Measurements from ENCODE around the gene CKS2.

Gene CKS2

DNA sequence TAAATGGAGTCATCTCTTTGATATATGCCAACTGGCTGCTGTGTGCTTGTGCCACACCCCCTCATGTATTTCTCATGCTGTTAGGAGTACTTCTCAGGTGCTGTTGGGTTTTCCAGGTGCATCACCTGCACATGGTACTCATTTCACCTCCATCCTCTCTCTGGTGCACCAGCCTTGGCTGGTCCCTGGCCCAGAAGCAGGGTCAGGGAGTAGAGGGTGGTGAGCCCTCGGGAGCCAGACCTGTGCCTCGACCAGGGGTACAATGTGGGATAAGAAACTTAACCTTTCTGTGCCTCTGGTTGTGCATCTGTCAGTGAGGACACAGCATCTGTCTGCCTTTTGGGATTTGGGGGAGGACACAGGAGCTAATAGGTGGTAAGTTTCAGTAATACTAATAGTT lies 45.8 kb downstream of the CKS2 start:
- DNase-seq (ENCODE audit: low read depth, low spot score), result no peak
- no peak overlapping the region for H3K4me3 ChIP-seq (ENCODE audit: low read depth, low read length)
- ChIA-PET CTCF (no interaction called here), POLR2A (no interaction called here)
- TF ChIP-seq, protein P1, sequence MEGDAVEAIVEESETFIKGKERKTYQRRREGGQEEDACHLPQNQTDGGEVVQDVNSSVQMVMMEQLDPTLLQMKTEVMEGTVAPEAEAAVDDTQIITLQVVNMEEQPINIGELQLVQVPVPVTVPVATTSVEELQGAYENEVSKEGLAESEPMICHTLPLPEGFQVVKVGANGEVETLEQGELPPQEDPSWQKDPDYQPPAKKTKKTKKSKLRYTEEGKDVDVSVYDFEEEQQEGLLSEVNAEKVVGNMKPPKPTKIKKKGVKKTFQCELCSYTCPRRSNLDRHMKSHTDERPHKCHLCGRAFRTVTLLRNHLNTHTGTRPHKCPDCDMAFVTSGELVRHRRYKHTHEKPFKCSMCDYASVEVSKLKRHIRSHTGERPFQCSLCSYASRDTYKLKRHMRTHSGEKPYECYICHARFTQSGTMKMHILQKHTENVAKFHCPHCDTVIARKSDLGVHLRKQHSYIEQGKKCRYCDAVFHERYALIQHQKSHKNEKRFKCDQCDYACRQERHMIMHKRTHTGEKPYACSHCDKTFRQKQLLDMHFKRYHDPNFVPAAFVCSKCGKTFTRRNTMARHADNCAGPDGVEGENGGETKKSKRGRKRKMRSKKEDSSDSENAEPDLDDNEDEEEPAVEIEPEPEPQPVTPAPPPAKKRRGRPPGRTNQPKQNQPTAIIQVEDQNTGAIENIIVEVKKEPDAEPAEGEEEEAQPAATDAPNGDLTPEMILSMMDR (IDR thresholded peaks at IDR 0.05; ENCODE audit: insufficient read depth, low read length, missing control alignments), result no peak

GRCh38 chr9:89357331-89358197 lies 46.6 kb downstream of the CKS2 start:
- no peak for DNase-seq (ENCODE audit: low read depth, low spot score)
- ChIA-PET POLR2A (no interaction called here), CTCF (interaction anchor here (0.5 to 1.4 kb wide), 2 partner anchors 8 to 15 kb away, joined by 3 to 4 read pairs; no protein-coding TSS in a partner anchor)
- no peak overlapping the region for H3K4me3 ChIP-seq (ENCODE audit: low read depth, low read length)
- TF ChIP-seq, protein P1 (IDR thresholded peaks at IDR 0.05; ENCODE audit: insufficient read depth, low read length, missing control alignments), result no peak

GRCh38 chr9:89358376-89358916 lies 47.5 kb downstream of the CKS2 start:
- CTCF ChIA-PET, result interaction anchor here (0.5 to 1.4 kb wide), 2 partner anchors 9 to 16 kb away, joined by 3 to 4 read pairs; no protein-coding TSS in a partner anchor
- POLR2A ChIA-PET, result no interaction called here
- no peak overlapping the region for H3K4me3 ChIP-seq (ENCODE audit: low read depth, low read length)
- TF ChIP-seq, protein P1 (IDR thresholded peaks at IDR 0.05; ENCODE audit: insufficient read depth, low read length, missing control alignments), result no peak
- no peak for DNase-seq (ENCODE audit: low read depth, low spot score)

DNA sequence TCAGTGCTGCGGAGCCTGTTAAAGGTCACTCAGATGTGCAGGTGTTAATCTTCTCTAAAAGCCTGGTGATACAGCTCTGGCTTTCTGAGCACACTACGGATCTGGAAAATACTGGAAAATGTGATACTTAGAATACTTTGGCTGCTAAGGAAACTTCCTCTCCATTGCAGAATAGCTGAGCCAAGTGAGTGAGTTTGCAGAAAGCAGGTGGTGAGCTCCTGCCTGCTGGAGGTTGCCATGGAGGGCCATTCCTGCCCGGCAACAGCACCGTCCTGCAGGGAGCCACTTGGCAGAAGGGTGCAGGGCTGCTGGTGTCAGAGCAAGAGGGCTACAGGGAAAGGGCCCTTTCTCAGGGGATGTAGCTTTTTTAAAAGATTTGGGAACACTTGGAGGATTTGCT lies 48.0 kb downstream of the CKS2 start:
- ChIA-PET CTCF (no interaction called here), POLR2A (no interaction called here)
- H3K4me3 ChIP-seq (ENCODE audit: low read depth, low read length), result no peak overlapping the region
- no peak for DNase-seq (ENCODE audit: low read depth, low spot score)
- TF ChIP-seq, protein P1 (IDR thresholded peaks at IDR 0.05; ENCODE audit: insufficient read depth, low read length, missing control alignments), result no peak

DNA sequence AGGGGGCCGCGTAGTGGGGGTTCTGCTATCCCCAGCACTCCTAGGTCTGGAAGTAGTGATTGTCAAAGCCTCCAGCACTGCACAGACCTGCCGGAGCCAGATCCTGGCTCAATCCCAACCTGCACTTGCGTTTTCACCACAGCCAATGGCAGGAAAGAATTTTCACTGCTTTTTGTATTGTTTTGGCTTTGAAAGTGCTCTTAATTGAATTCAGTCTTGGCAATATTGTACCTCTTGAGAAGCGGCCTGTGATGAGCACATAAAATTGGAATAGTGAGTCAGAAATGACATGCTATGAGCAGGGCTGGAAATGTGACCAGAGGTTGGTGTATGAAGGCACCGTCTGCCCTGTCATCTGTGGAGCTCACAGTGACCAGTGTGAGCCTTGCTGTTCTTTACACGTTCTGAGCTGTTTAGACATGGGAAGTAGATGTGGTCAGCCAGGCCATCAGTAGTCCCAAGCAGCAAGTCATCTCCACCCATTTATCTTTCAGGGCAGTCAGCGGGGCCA lies 48.8 kb downstream of the CKS2 start:
- POLR2A ChIA-PET, result no interaction called here
- CTCF ChIA-PET, result no interaction called here
- DNase-seq (ENCODE audit: low read depth, low spot score), result no peak
- H3K4me3 ChIP-seq (ENCODE audit: low read depth, low read length), result no peak overlapping the region
- TF ChIP-seq, protein P1 (IDR thresholded peaks at IDR 0.05; ENCODE audit: insufficient read depth, low read length, missing control alignments), result no peak

GRCh38 chr9:89360465-89360864 lies 49.5 kb downstream of the CKS2 start:
- TF ChIP-seq, protein P1 (IDR thresholded peaks at IDR 0.05; ENCODE audit: insufficient read depth, low read length, missing control alignments), result no peak
- ChIA-PET POLR2A (no interaction called here), CTCF (interaction anchor here (1.1 kb wide), 1 partner anchor 42 kb away, joined by 3 read pairs; the partner anchor contains the start of gene SECISBP2)
- no peak for DNase-seq (ENCODE audit: low read depth, low spot score)
- H3K4me3 ChIP-seq (ENCODE audit: low read depth, low read length), result no peak overlapping the region

Data from AG04449 (cell line).